ENCODE results near the gene TGFB2. TPM values are rescaled to one million over a fixed set of nuclear protein-coding genes. Genes with fewer than 3 reads are reported as not detected.

The TGFB2 gene
- total RNA-seq, 1 experiment from 2014 or later = 0.92 TPM

Other genes starting within 250 kb of the TGFB2 start
- gene RRP15, start 60.0 kb upstream of the TGFB2 start, total RNA-seq (2014; rRNA removed; shearing (Covaris generic); ENCODE audit: low replicate concordance) = 5.4 and 12.0 TPM in 2 replicates